GM18867 (cell line): ENCODE measurements around the gene FLII.
"Not testable (repeated sequence)": the region's sequence is repeated elsewhere in the genome, so short reads cannot be mapped to it uniquely, and the experiment has no call there.

ENCODE experiments used
- ATAC-seq: cut with Tn5 transposase; IDR thresholded peaks from one replicate; pipeline ENCODE4 v1.9.1; 2021; ENCODE audit warnings: mild to moderate bottlenecking, moderate library complexity; ENCODE audit not compliant: unreplicated experiment

Gene FLII

DNA sequence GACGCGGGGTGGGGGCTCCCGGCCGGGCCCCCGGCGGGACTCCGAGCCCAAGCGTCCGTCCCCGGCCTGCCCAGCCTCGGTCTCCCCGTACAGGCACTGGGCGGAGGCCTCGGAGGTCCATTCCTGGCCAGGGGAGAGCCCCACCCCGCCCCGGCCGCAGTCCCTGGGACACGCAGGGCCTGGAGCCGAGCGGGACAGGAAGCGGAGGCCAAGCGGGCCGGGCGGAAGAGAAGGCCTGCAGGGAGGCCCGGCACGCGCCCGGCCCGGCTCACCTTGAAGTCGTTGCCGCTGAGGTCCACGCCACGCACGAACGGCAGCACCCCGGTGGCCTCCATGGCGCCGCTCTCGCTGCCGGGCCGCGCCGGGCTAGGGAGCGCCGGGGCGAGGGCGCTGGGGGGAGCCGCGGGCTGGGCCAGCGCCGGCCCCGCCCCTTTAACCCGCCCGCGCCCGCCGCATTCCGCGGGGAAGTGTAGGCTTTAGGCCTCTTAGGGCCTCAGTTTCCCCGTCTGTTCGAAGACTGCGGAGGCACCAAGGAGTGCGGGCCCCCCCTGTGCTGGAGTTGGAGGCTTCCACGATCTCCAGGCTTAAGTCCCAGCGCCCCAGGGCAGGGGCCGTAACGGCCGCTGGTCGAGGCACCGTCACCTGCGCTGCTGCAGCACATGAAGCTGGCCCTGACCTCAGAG is at the start of gene FLII:
TSS of gene FLII (minus strand) at position 383 of the 683 bp plus-strand sequence. CDS start at position 335, 48 bp downstream.
- peak; percentile 28 for ATAC-seq

DNA sequence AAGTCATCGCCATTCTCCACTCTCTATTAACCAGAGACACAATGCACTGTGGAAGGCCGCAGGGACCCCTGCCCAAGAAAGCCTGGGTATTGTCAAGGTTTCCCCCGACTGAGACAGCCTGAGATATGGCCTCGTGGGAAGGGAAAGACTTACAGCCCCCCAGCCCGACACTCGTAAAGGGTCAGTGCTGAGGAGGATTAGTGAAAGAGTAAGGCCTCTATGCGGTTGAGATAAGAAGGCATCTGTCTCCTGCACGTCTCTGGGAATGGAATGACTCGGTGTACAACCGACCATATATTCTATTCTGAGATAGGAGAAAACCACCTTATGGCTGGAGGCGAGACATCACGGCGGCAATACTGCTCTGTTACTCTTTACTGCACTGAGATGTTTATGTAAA is 44.7 kb upstream of the FLII start:
- not testable (repeated sequence) for ATAC-seq

DNA sequence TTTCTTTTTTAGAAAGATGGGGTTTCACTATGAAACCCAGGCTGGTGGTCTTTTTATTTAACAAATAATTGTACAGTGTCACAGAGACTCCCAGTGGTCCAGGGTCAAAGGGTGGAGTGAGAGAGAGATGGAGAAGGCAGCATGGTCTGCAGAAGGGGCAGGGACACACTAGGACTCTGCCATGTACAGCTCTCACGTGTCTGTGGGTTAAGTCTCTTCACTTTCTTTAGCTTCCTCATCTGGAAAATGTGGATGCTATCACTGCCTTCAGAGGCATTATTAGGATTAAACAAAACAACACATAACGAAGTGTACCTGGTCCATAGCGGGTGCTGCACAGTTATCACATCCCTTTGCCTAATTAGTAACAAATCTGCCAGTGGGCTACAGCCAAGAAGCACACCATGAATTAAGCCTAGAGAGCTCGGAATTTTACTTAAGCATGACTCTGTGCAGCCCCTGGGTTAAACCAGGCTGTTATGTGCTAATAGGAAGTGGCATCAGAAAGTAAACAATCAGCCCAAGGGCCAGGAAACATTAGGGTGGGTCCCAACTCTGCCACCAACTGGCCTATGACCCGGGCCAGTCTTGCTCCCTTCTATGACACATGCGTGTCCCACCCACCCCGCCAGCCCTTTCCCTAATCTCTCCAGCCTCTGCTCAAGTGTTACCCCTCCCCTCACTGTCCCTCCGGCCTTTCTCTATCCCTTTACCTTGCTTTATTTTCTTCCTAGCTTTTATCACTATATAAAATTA is 42.4 kb upstream of the FLII start:
- no peak for ATAC-seq

DNA sequence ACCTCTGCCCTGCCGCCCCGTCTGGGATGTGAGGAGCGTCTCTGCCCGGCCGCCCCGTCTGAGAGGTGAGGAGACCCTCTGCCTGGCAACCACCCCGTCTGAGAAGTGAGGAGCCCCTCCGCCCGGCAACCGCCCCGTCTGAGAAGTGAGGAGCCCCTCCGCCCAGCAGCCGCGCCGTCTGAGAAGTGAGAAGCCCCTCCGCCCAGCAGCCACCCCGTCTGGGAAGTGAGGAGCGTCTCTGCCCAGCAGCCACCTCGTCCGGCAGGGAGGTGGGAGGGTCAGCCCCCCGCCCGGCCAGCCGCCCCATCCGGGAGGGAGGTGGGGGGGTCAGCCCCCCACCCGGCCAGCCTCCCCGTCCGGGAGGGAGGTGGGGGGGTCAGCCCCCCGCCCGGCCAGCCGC is 39.5 kb upstream of the FLII start:
- ATAC-seq: not testable (repeated sequence)

DNA sequence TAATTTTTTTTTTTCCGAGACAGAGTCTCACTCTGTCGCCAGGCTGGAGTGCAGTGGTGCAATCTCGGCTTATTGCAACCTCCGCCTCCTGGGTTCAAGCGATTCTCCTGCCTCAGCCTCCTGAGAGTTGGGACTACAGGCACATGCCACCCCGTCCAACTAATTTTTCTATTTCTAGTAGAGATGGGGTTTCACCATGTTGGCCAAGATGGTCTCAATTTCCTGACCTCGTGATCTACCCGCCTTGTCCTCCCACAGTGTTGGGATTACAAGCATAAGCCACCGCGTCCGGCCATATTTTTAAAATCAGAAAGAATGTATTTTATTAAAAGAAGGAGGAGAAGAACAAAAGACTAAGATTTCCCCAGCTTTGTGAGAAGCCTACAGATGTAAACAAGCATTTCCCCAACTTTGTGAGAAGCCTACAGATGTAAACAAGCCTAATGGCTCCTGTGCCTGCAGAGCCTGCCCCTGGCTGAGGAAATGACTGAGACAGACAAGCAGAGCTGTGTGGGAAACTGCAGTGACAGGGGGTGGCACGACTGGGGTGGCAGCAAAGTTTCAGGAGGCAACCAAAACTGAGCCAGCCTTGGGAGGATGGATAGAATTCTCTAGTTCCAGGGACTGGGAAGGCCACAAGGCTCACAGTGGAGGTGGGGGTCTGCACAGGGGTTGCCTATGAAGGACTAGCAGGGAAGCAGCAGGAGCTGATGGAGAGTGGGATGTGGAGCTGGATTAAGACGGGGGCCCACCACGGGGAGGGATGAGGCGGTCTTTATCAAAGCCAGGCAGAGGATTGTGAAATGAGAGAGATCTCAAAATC is 33.4 kb upstream of the FLII start:
- ATAC-seq: no peak

DNA sequence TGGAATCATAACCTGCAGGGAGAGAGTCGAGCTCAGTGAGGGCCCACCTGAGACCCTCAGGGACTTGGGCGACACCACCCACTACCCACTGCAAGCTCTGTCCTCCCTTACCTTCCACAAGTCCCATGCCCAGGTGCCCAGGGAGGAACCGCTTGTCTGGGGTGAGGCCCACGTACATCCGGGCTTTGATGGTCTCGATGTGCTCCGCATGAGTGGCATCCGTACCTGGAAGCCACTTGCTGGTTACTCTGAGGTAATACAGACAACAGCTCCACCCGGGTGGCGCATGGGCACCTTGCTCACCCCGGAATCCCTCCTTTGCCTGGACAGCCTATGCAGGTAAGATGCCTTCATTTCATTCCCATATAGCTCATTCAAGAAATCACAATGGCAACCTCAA is 26.8 kb upstream of the FLII start:
- ATAC-seq: no peak

DNA sequence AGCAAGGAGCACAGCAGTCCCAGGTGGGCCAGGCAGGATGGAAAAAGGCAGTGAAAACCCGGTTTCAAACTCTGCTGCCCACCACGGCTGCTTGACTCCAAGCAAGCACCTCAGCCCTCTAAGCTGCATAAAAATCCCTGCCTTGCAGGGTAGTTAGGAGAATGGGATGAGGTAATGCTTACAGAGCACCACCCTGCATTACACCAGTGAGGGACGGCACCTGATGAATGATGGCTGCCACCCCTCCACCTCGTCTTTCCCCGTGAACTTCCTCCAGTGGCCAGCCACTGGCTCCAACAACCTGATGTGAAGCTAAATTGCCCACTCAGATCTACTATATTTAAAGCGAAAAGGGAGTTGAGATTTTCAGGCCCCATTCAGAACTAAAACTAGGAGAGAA is 23.2 kb upstream of the FLII start:
- no peak for ATAC-seq

DNA sequence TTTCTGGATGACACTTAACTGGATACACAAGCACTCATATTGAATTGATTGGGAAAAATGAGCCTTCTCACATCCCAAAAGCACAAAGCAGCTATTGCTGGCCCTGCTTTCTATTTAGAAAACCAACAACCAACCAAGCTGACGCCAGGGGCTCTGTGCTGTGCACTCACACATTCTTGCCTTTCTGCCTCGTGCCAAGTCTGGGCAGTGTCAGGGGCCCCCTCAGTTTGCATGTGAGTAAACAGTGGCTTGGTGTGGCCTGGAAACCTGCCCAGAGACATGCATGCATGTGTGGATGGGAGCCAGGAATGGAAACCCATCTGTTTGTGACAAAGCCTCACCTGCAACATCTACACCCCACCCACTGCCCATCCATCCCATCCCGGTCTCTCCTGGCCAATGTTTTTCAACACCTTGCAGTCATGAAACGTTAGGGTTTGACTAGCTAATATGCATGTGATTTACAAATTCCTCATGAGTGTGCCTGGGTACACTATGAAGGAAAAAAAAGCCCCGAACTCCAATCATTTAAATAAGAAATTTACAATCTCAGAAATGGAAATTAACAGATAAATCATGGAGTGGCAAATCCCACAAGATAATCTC is 22.3 kb upstream of the FLII start:
- ATAC-seq: no peak

DNA sequence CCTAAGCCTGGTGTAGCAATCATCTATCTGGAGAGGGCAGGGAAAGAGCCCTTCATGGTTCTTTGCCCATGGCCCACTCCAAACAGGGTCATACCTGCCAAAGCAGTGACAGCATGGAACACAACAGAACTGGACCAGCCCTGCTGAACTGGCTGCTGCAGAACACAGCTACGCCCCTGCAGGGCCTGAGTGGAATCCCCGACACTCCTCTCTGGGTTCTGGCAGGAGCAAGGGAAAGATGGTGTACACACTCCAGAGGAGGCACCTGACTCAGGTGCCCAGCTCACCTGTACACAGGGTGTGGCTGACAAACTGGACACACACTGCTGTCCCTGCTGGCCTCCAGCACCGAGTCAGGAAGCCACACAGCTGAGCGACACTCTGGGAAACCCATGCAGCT is 21.7 kb upstream of the FLII start:
- no peak for ATAC-seq

DNA sequence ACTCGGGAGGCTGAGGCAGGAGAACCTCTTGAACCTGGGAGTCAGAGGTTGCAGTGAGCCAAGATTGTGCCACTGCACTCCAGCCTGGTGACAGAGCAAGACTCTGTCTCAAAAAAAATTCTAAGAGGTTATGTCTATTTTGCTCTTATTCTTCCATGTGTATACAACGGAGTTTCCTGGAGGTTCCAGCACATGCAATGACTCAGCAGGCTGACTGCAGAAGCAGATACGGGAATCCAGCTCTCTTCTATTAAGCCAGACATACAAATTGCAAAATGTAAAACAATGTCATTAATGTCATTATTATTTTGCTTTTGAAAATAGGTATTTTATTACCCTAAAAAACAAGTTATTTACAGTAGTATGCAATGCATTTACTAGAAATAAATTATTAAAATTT is 20.3 kb upstream of the FLII start:
- no peak for ATAC-seq

DNA sequence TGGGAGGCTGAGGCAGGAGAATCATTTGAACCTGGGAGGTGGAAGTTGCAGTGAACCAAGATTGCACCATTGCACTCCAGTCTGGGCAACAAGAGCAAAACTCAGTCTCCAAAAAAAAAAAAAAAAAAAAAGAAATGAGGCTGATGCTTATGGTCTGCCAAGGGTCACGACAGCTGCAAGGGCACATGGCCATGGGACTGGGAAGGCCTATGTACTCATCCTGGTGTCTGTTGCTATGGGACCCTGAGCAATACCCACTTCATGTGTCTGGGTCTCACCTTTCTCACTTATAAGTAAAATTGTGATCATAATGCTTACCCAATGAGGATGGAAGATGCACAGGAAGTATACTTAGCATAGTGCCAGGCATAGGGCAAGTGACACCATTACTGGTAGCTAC is 18.5 kb upstream of the FLII start:
- ATAC-seq: no peak

DNA sequence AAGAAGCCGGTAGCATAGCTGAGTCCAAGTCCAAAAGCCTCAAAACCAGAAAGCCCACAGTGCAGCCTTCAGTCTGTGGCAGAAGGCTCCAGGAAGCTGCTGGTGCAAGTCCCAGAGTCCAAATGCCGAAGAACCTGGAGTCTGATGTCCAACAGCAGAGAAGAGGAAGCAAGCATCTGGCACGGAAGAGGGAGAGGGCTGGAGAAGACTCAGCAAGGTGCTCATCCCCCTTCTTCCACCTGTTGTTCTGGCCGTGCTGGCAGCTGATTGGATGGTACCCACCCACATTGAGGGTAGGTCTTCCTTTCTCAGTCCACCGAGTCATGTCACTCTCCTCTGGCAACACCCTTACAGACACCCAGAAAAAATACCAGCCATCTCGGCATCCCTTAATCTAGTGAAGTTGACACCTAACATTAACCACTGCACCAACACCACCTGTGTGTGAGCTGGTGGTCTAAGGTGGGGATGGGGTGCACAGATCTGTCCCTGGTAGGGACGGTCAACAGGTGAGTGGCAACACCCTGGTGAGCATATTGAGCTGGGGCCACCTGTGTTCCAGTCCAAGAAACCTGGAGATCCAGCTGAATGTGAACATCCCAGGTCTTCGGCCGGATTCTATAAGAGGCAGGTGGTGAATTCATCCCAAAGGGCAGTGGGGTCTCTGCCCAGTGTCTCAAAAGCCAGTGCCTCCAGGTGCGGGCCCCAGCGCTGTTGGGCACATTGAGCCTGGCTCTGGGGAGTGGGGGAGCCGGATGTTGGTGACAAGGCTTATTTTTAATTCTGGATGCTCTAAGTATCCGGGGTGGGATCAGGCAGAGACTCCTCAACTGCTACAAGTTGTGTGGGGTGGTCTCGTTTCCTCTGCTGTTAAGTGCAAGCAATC is 11.8 kb upstream of the FLII start:
- ATAC-seq: no peak

DNA sequence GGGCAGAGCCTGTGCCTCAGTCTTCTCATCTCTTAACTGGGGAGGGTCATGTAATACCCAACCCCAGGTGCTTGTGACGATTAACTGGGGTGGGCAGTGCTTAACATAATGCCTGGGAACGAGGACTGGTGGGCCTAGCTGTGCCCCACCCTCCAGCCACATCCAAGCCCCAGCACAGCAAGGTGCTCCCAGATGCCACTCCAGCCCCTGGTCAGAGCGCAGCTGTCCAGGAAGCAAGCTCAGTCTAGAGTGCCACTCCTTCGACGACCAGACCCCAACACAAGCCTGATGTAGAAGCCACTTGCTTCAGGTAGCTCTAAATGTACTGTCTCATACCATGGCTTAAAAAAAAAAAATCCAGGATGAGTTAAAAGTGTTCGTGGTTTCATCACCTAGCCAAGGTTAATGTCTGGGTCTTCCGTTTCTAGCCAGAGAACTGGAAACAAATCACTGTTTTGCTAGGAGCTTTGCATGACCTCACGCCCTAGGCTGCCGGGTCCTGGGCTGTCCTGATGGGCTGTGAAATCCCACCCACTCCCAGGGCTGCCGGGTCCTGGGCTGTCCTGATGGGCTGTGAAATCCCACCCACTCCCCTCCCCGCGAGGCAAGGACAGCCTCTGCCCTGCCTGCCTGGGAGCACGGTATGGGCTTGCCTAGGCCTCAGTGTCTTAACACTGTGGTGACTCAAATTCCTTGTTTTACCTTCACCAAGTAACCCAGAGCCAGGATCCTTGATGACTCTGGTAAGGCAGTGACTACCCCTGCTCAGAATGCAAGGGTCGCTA is 9.6 kb upstream of the FLII start:
- ATAC-seq: no peak

DNA sequence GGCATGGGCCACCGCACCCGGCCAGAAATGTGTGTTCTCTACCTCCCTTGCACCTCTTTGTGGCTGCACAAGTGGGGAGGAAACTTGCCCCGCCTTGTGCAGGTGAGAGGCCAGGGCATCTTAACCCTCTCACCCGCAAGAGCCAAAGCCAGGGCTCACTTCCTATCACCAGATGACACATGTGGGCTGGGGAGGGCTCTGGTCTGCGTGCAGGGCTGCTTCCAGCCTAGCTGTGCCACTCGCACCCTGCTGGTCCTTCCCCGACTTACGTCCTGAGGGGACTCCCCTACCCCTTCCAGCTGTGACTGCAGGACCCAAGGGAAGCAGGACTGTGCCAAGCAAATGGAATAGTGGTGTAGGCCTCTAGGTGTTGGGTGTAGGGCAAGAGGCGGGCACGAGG is 8.8 kb upstream of the FLII start:
- no peak for ATAC-seq

DNA sequence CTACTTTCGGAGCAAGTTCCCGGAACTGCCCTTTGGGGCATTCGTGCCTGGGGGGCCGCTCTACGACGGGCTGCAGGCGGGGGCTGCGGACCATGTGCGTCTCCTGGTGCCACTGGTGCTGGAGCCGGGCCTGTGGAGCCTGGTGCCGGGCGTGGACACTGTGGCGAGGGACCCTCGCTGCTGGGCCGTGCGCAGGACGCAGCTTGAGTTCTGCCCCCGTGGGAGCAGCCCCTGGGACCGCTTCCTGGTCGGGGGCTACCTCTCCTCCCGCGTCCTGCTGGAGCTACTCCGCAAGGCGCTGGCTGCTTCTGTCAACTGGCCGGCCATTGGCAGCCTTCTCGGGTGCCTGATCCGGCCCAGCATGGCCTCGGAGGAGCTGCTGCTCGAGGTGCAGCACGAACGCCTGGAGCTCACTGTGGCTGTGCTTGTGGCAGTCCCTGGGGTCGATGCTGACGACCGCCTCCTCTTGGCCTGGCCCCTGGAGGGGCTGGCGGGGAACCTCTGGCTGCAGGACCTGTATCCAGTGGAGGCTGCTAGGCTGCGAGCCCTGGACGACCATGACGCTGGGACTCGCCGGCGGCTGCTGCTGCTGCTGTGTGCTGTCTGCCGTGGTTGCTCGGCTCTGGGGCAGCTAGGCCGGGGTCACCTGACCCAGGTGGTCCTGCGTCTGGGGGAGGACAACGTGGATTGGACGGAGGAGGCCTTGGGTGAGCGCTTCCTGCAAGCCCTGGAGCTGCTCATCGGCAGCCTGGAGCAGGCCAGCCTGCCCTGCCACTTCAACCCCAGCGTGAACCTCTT is 5.5 kb upstream of the FLII start:
- ATAC-seq: no peak

DNA sequence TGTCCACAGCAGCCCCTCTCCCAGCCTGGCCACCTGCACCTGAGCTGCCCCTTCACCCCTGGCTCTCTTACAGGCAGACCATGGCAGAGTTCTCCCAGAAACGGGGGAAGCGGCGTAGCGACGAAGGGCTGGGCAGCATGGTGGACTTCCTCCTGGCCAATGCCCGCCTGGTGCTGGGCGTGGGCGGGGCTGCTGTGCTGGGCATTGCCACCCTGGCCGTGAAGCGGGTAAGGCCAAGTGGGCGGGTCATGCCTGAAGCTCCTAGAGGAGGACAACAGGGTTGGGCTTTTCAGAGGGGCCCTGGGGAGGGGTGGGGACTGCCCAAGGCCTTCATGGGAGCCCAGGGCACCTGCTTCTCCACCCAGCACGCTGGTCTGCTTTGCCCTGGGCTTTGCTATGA is 4.1 kb upstream of the FLII start:
- no peak for ATAC-seq

DNA sequence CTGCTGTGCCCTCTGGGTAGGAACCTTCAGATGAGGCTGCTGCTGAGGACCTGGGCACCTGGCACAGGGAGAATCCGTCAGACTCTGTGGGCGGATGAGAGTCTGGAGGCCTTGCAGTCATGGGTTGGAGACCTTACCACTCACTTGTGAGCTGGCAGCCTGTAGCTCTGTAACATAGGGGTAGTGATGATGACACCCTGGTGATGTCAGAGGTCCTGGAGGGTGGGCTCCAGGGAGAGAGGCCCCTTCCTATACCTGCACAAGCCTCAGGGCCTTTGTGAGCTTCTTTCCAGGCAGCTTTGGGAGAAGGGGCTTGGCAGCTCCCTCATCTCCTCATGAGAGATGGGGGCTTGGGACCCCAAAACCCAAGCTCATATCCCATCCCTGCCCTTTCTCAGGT is 3.6 kb upstream of the FLII start:
- ATAC-seq: no peak

DNA sequence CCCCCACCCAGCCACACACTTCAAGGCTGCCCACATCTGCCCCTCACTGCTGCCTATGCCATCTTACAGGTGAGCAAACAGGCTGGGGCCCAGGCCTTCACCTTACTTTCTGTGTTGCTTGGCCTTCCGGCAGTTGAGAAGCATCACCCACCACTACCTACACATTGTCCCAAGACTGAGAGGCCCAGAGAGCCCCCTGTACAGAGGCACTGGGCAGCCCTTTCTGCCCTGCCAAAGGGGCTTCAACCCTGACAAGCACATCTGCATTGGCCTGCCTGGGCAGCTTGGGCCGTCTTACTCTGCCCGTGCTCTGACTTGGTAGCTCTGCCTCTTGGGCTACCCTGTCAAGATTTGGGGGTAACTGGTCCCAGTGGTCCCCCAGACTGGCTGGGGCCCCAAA is 3.1 kb upstream of the FLII start:
- no peak for ATAC-seq

DNA sequence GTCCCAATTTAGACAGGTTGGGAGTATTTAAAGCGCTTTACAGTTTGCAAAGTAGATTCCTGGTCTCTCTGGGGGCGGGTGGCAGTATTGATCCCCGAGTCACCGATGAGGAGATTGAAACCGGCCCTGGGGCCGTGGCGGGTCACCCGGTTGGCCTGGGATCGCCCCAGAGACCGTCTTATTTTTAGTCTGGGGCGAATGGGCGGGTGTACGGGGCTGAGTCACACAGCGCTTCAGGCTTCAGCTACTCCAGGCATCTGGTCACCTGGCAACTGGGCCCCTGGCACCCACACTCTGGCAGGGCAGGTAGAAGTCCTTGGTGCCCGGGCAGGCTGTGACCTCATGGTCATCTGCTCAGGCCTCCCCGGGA is 2.6 kb upstream of the FLII start:
- ATAC-seq: peak; percentile 5
